Testis (tissue), 2 donors: ENCODE measurements around the gene SIX2.

Source experiments
- CTCF ChIP-seq, 3 experiments: fragments of 450-650 bp in 2 of 3; fragments of 200-600 bp in 1 of 3; sonication (generic) in 1 of 3; IDR thresholded peaks; one replicate each; pipeline ENCODE4 v1.5.1; 2016 to 2019; ENCODE audit warnings: antibody characterized with exemption in 3 of 3, mild to moderate bottlenecking in 2 of 3, moderate library complexity in 1 of 3
- POLR2A ChIP-seq: fragments of 450-650 bp; IDR thresholded peaks from one replicate; pipeline ENCODE4 v1.6.1; 2017; ENCODE audit warnings: antibody characterized with exemption, mild to moderate bottlenecking, moderate library complexity

GRCh38 chr2:44979581-44979980 is 29.7 kb downstream of the SIX2 start:
- no peak for TF ChIP-seq CTCF (IDR thresholded peaks at IDR 0.05)
- TF ChIP-seq POLR2A, result no peak
